DOHH2 (cell line): ENCODE measurements around the gene TANGO2.

Source experiments
- H3F3A ChIP-seq: fragments of 200-600 bp; sonication (generic), shearing (Covaris generic); 2 replicates; pipeline ENCODE4 v1.6.0; 2016; ENCODE audit warnings: antibody characterized with exemption, mild to moderate bottlenecking; ENCODE audit not compliant: control insufficient read depth, insufficient read depth
- H3K27ac ChIP-seq: fragments of 200-600 bp; sonication (generic); 2 replicates; pipeline ENCODE4 v1.5.1; 2014; ENCODE audit warnings: low read depth, mild to moderate bottlenecking, low read length, moderate library complexity
- H3K27me3 ChIP-seq: fragments of 200-600 bp; sonication (generic); 2 replicates; pipeline ENCODE4 v1.6.1; 2014; ENCODE audit warnings: mild to moderate bottlenecking, low read length, mixed read lengths; ENCODE audit not compliant: control insufficient read depth
- H3K36me3 ChIP-seq: fragments of 200-600 bp; sonication (generic); 2 replicates; pipeline ENCODE4 v1.6.1; 2014; ENCODE audit warnings: mild to moderate bottlenecking, low read length, moderate library complexity, mixed read lengths; ENCODE audit not compliant: control insufficient read depth
- H3K4me1 ChIP-seq: fragments of 200-600 bp; sonication (generic); 2 replicates; pipeline ENCODE4 v1.6.1; 2014; ENCODE audit warnings: mild to moderate bottlenecking, low read length, mixed read lengths; ENCODE audit not compliant: control insufficient read depth
- H3K4me2 ChIP-seq: fragments of 200-600 bp; sonication (generic); 2 replicates; pipeline ENCODE4 v1.6.0; 2014; ENCODE audit warnings: mild to moderate bottlenecking, low read length, moderate library complexity
- H3K4me3 ChIP-seq: fragments of 200-600 bp; sonication (generic); 2 replicates; pipeline ENCODE4 v1.5.1; 2014; ENCODE audit warnings: mild to moderate bottlenecking, low read length, mixed read lengths
- H3K79me2 ChIP-seq: fragments of 200-600 bp; sonication (generic); 2 replicates; pipeline ENCODE4 v1.6.1; 2014; ENCODE audit warnings: mild to moderate bottlenecking, low read length, mixed read lengths; ENCODE audit not compliant: control insufficient read depth
- H3K9me2 ChIP-seq: fragments of 200-600 bp; sonication (generic); replicated peaks from 2 replicates; pipeline ENCODE4 v1.6.1; 2014; ENCODE audit warnings: mild to moderate bottlenecking, low read length, mixed read lengths; ENCODE audit not compliant: control insufficient read depth
- H3K9me3 ChIP-seq: fragments of 200-600 bp; sonication (generic); 2 replicates; pipeline ENCODE4 v1.6.1; 2014; ENCODE audit warnings: antibody characterized with exemption, low read length, mixed read lengths; ENCODE audit not compliant: control insufficient read depth, insufficient read depth
- H4K20me1 ChIP-seq: fragments of 200-600 bp; sonication (generic); 2 replicates; pipeline ENCODE4 v1.6.0; 2014; ENCODE audit warnings: low read depth, mild to moderate bottlenecking, antibody characterized with exemption, low read length, moderate library complexity; ENCODE audit not compliant: control insufficient read depth, insufficient read depth
- EZH2phosphoT487 ChIP-seq: fragments of 200-600 bp; sonication (generic); IDR thresholded peaks from 2 replicates; pipeline ENCODE4 v1.6.1; 2017; ENCODE audit warnings: borderline replicate concordance, mild to moderate bottlenecking, antibody characterized with exemption, low read length, moderate library complexity, mixed read lengths
- TF ChIP-seq, protein P1 (sequence below): fragments of 200-600 bp; sonication (generic); IDR thresholded peaks from one replicate; pipeline ENCODE4 v1.5.1; 2014; ENCODE audit warnings: antibody characterized with exemption, mild to moderate bottlenecking, low read depth, low read length; ENCODE audit not compliant: poor library complexity, severe bottlenecking

Gene TANGO2

DNA sequence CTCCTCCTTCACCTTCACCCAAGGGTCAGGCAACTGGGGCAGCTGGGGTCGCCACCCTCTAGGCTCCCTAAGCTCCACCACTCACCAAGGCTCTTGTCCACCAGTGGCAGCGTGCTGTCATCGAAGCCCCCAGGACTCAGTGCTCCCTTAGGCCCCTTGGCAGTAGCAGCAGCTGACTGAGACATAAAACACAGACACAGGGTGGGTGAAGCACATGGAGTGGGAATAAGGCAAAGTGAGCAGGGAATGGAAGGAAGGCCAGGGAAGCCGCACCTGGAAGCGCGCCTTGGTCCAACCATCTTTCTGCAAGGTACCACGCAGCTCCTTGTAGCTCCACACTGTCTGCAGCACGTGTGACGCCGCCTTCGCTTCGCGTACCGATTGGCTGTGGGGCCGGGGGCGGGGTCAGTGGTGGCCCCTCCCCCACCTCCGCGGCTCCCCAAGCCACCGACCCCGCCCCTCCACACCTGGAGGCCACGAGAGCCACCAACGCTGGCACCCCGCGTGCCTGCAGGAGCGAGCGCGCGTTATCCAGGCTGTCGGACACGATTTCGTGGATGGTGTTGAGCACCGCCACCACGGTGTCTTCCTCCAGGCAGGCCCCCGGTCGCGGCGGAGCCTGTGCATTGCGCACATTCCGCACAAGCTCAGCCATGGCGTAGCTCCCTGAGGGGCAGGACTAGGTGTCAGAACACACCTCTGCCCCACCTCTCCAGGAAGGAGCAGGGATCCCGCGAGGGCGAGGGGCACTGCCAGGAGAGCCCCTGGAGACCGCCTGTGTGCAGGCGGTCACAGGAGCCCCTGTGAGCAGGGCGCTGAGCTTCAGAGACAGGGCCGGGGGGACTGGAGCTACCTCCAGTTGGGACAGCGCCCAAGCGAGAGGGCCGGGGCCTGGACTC is 48.0 kb upstream of the TANGO2 start:
- Histone ChIP-seq H4K20me1 (no peaks in the 10 kb centered on the region), H3K9me2 (no peaks in the 10 kb centered on the region), H3F3A (no peaks in the 10 kb centered on the region), H3K79me2 (no peaks in the 10 kb centered on the region), H3K27ac (no peak overlapping the region), H3K4me1 (peaks cover 16% of the 10 kb centered on the region), H3K4me2 (no peak overlapping the region), H3K27me3 (no peaks in the 10 kb centered on the region), H3K4me3 (no peak overlapping the region), H3K36me3 (peaks cover 5% of the 10 kb centered on the region; the same call in 1 of the 2 replicates), H3K9me3 (no peaks in the 10 kb centered on the region)
- no peak for TF ChIP-seq EZH2phosphoT487
- TF ChIP-seq, protein P1, sequence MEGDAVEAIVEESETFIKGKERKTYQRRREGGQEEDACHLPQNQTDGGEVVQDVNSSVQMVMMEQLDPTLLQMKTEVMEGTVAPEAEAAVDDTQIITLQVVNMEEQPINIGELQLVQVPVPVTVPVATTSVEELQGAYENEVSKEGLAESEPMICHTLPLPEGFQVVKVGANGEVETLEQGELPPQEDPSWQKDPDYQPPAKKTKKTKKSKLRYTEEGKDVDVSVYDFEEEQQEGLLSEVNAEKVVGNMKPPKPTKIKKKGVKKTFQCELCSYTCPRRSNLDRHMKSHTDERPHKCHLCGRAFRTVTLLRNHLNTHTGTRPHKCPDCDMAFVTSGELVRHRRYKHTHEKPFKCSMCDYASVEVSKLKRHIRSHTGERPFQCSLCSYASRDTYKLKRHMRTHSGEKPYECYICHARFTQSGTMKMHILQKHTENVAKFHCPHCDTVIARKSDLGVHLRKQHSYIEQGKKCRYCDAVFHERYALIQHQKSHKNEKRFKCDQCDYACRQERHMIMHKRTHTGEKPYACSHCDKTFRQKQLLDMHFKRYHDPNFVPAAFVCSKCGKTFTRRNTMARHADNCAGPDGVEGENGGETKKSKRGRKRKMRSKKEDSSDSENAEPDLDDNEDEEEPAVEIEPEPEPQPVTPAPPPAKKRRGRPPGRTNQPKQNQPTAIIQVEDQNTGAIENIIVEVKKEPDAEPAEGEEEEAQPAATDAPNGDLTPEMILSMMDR: no peak

DNA sequence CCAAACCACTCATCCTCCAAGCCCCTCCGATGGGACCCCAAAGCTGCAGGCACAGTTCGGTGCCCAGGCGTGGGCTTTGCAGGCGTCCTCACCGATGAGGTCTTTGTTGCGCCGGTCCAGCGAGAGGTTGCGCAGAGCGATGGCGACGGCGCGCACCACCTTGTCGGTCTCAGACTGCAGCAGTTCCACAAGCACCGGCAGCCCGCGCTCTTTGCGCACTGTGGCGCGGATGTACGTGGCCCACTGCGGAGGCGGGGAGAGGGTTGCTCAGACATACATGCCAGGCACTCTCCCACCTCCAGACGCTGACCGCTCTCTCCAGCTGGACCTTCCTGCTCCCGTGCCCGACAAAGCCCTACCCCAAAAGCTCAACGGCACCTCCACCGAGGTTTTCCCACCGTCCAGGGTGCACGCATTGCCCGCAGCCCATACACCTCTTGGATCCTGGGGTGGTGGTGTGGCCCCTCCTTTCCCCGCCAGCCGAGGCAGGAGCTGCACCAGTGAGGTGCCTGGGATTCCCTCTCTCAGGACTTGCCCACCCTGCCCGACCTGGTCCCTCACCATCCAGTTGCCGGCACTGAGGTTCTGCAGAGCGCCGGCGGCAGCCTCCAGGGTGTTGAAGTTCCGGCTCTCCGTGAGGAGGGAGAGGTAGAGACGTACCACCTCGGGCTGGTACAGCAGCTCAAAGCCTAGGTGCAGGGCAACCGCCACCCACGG is 47.2 kb upstream of the TANGO2 start:
- no peaks in the 10 kb centered on the region for H4K20me1 ChIP-seq
- H3K27ac ChIP-seq: no peak overlapping the region
- H3K36me3 ChIP-seq: no peaks in the 10 kb centered on the region
- TF ChIP-seq, protein P1: no peak
- TF ChIP-seq EZH2phosphoT487: no peak
- H3K4me3 ChIP-seq: no peak overlapping the region
- H3K9me3 ChIP-seq: no peaks in the 10 kb centered on the region
- no peaks in the 10 kb centered on the region for H3K27me3 ChIP-seq
- no peaks in the 10 kb centered on the region for H3K79me2 ChIP-seq
- no peaks in the 10 kb centered on the region for H3F3A ChIP-seq
- H3K4me1 ChIP-seq: peaks cover 16% of the 10 kb centered on the region
- no peaks in the 10 kb centered on the region for H3K9me2 ChIP-seq
- no peak overlapping the region; the same call in 1 of the 2 replicates for H3K4me2 ChIP-seq

DNA sequence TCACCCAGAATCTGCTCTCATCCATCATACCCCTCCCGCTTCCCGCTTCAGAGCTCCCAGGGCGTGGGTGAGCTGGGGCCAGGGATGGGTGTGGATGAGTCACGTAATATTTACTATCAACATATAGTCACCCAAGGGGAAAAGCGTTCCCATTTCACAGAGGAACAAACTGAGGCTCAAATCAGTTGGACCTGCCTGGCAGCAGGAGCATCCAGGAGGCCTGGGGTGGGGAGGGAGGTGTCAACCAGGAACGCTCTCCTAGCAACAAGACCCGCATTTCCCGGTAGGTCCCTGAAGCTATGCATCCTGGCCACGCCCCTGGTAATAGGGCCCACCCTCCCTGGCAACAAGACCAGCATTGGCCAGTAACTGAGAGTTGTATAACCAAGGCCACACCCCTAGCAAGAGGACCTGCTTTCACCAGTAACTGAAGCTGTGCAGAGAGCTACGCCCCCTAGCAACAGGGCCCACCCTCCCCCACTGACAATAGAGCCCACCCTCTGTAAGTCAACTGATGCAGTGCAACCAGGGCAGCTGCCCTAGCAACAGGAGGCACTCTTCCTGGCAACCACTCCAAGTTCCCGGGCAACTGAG is 46.5 kb upstream of the TANGO2 start:
- no peaks in the 10 kb centered on the region for H4K20me1 ChIP-seq

More for the DNA sequence above, 46.5 kb upstream of the TANGO2 start:
- H3K9me3 ChIP-seq: no peaks in the 10 kb centered on the region
- no peaks in the 10 kb centered on the region for H3F3A ChIP-seq
- no peaks in the 10 kb centered on the region for H3K36me3 ChIP-seq
- H3K27ac ChIP-seq: no peak overlapping the region
- H3K9me2 ChIP-seq: no peaks in the 10 kb centered on the region
- no peak overlapping the region for H3K4me3 ChIP-seq
- no peaks in the 10 kb centered on the region for H3K79me2 ChIP-seq
- TF ChIP-seq EZH2phosphoT487: no peak
- TF ChIP-seq, protein P1: peak; percentile 28
- peaks cover 16% of the 10 kb centered on the region for H3K4me1 ChIP-seq
- H3K4me2 ChIP-seq: peak overlapping the region; percentile 21; the same call in 1 of the 2 replicates
- H3K27me3 ChIP-seq: no peaks in the 10 kb centered on the region
